HG03095 (cell line): ENCODE results near the gene NIFK.
"Not testable (repeated sequence)": the region's sequence is repeated elsewhere in the genome, so short reads cannot be mapped to it uniquely, and the experiment has no call there.

ENCODE experiments used
- ATAC-seq: cut with Tn5 transposase; IDR thresholded peaks from one replicate; pipeline ENCODE4 v1.9.1; 2021; ENCODE audit warnings: moderate library complexity; ENCODE audit not compliant: unreplicated experiment

The NIFK gene

GRCh38 chr2:121734544-121734943 is 2.1 kb downstream of the NIFK start:
- ATAC-seq, result not testable (repeated sequence)

- no peak for ATAC-seq
Observed at GRCh38 chr2:121731366-121731765, 5.3 kb downstream of the NIFK start.

- no peak for ATAC-seq
Observed at GRCh38 chr2:121727950-121728349, 8.7 kb downstream of the NIFK start.

GRCh38 chr2:121727332-121727731 is 9.3 kb downstream of the NIFK start:
- no peak for ATAC-seq

GRCh38 chr2:121723316-121723715 is 13.4 kb downstream of the NIFK start:
- ATAC-seq, result no peak

- no peak for ATAC-seq
Observed at GRCh38 chr2:121722479-121722878, 14.2 kb downstream of the NIFK start.

GRCh38 chr2:121721926-121722325 is 14.7 kb downstream of the NIFK start:
- ATAC-seq, result no peak

GRCh38 chr2:121717529-121717928 is 19.1 kb downstream of the NIFK start:
- no peak for ATAC-seq

GRCh38 chr2:121716126-121716525 is 20.5 kb downstream of the NIFK start:
- ATAC-seq, result no peak

- not testable (repeated sequence) for ATAC-seq
Observed at GRCh38 chr2:121711481-121711880, 25.2 kb downstream of the NIFK start.

- ATAC-seq, result no peak
Observed at GRCh38 chr2:121710470-121711170, 26.1 kb downstream of the NIFK start.

GRCh38 chr2:121709776-121710469 is 26.8 kb downstream of the NIFK start:
- no peak for ATAC-seq

- no peak for ATAC-seq
Observed at GRCh38 chr2:121707920-121708361, 28.7 kb downstream of the NIFK start.

- no peak for ATAC-seq
Observed at GRCh38 chr2:121707344-121707919, 29.2 kb downstream of the NIFK start.

GRCh38 chr2:121705958-121706357 is 30.7 kb downstream of the NIFK start:
- ATAC-seq, result no peak

- ATAC-seq, result no peak
Observed at GRCh38 chr2:121705390-121705789, 31.3 kb downstream of the NIFK start.

GRCh38 chr2:121701761-121702160 is 34.9 kb downstream of the NIFK start:
- not testable (repeated sequence) for ATAC-seq

GRCh38 chr2:121699421-121700333 is 37.0 kb downstream of the NIFK start:
- peak; percentile 95 for ATAC-seq

- ATAC-seq, result no peak
Observed at GRCh38 chr2:121698318-121698930, 38.3 kb downstream of the NIFK start.

GRCh38 chr2:121697108-121697631 is 39.5 kb downstream of the NIFK start:
- ATAC-seq, result no peak
